Measurements from ENCODE around the gene TRIM65.

DNA sequence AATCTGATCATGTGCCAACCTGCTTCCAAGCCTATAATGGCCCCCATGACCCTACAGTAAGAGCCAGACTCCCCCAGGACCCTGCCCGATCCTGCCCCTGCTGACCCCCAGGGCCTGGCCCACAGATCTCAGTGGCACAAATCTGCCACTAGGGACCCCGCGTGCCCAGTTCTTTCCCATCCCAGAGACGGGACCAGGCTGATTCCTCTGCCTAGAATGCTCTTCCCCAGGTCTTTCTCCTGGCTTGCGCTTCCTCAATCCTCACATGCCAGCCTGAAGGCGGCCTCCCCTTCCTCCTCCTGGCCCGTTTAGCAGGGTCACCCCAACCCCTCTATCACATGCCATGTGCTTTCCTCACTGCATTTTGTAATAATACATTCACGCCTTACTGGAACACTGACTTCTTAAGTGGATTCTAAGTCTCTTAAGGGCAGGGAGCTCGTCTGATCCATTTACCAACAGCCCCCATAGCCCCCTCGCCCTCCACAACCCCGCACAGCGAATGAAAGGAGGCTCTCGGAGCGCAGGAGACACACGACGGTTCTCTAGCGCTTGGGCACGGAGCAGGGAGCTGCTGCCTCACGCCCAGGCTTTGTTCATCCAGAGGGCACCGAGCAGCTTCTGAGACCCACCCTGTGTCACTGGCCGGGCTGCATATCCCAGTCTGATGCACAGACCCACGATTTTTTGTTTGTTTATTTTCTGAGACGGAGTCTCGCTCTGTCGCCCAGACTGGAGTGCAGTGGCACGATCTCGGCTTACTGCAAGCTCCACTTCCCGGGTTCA, 1.2 kb downstream of the TRIM65 start:
- TF ChIP-seq, protein P1, sequence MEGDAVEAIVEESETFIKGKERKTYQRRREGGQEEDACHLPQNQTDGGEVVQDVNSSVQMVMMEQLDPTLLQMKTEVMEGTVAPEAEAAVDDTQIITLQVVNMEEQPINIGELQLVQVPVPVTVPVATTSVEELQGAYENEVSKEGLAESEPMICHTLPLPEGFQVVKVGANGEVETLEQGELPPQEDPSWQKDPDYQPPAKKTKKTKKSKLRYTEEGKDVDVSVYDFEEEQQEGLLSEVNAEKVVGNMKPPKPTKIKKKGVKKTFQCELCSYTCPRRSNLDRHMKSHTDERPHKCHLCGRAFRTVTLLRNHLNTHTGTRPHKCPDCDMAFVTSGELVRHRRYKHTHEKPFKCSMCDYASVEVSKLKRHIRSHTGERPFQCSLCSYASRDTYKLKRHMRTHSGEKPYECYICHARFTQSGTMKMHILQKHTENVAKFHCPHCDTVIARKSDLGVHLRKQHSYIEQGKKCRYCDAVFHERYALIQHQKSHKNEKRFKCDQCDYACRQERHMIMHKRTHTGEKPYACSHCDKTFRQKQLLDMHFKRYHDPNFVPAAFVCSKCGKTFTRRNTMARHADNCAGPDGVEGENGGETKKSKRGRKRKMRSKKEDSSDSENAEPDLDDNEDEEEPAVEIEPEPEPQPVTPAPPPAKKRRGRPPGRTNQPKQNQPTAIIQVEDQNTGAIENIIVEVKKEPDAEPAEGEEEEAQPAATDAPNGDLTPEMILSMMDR (IDR thresholded peaks at IDR 0.05): peak in 2 of 7 experiments; percentile 5 to 19
- TF ChIP-seq POLR2A (IDR thresholded peaks at IDR 0.05): no peak
- no peak for TF ChIP-seq POLR2AphosphoS5 (IDR thresholded peaks at IDR 0.05)
